BE2C (cell line): ENCODE measurements around the gene DNLZ.
A peak's percentile ranks its signal among the peaks of the same experiment; 100 is the strongest.

Source experiments
- DNase-seq: peaks from one replicate; pipeline ENCODE4 v3.0.0-alpha.2; 2020
- H3K27me3 ChIP-seq: fragments of 250-450 bp; sonication (Bioruptor Pico); 2 replicates; pipeline ENCODE4 v1.5.1; 2020; ENCODE audit warnings: mild to moderate bottlenecking
- H3K36me3 ChIP-seq: fragments of 250-450 bp; sonication (Bioruptor Pico); 2 replicates; pipeline ENCODE4 v1.5.1; 2020; ENCODE audit warnings: mild to moderate bottlenecking
- H3K4me1 ChIP-seq: fragments of 250-450 bp; sonication (Bioruptor Pico); 2 replicates; pipeline ENCODE4 v1.5.1; 2020
- H3K4me3 ChIP-seq: 2 replicates; pipeline ENCODE4 v1.5.1; 2011; ENCODE audit warnings: low read depth, low read length
- H3K9me3 ChIP-seq: fragments of 250-450 bp; sonication (Bioruptor Pico); 2 replicates; pipeline ENCODE4 v1.5.1; 2020
- CTCF ChIP-seq: IDR thresholded peaks from 2 replicates; pipeline ENCODE4 v1.5.1; 2012; ENCODE audit warnings: mild to moderate bottlenecking, low read depth, low read length

DNLZ gene

GRCh38 chr9:136344544-136345280, 18.8 kb downstream of the DNLZ start:
- H3K36me3 ChIP-seq: peaks cover 10% of the 10 kb centered on the region
- no peak overlapping the region for H3K4me3 ChIP-seq
- DNase-seq: no peak
- H3K27me3 ChIP-seq: no peaks in the 10 kb centered on the region
- H3K9me3 ChIP-seq: no peaks in the 10 kb centered on the region
- peaks cover 41% of the 10 kb centered on the region for H3K4me1 ChIP-seq
- no peak for TF ChIP-seq CTCF

- Histone ChIP-seq H3K36me3 (peaks cover 14% of the 10 kb centered on the region), H3K9me3 (no peaks in the 10 kb centered on the region), H3K27me3 (no peaks in the 10 kb centered on the region), H3K4me3 (no peak overlapping the region), H3K4me1 (peaks cover 39% of the 10 kb centered on the region)
- DNase-seq: no peak
- TF ChIP-seq CTCF: no peak
These were observed 19.7 kb downstream of the DNLZ start for GRCh38 chr9:136343884-136344269.

GRCh38 chr9:136343121-136343883, 20.2 kb downstream of the DNLZ start:
- peaks cover 19% of the 10 kb centered on the region for H3K36me3 ChIP-seq
- no peak for TF ChIP-seq CTCF
- H3K4me1 ChIP-seq: peaks cover 33% of the 10 kb centered on the region
- no peak for DNase-seq
- no peaks in the 10 kb centered on the region for H3K9me3 ChIP-seq
- no peaks in the 10 kb centered on the region for H3K27me3 ChIP-seq
- peak overlapping the region; percentile 22; the same call in 1 of the 2 replicates for H3K4me3 ChIP-seq

GRCh38 chr9:136342181-136343120, 21.1 kb downstream of the DNLZ start:
- peak; percentile 90 for DNase-seq
- peak; percentile 29; the same call in 1 of the 2 replicates for TF ChIP-seq CTCF
- H3K9me3 ChIP-seq: no peaks in the 10 kb centered on the region

GRCh38 chr9:136341769-136342168, 21.8 kb downstream of the DNLZ start:
- peaks cover 23% of the 10 kb centered on the region for H3K4me1 ChIP-seq
- H3K27me3 ChIP-seq: no peaks in the 10 kb centered on the region
- H3K4me3 ChIP-seq: no peak overlapping the region
- no peak for DNase-seq
- no peaks in the 10 kb centered on the region for H3K9me3 ChIP-seq
- H3K36me3 ChIP-seq: peaks cover 33% of the 10 kb centered on the region
- no peak for TF ChIP-seq CTCF

More at GRCh38 chr9:136342181-136343120, 21.1 kb downstream of the DNLZ start:
- Histone ChIP-seq H3K4me3 (peak overlapping the region; percentile 22), H3K36me3 (peaks cover 28% of the 10 kb centered on the region), H3K4me1 (peaks cover 25% of the 10 kb centered on the region), H3K27me3 (no peaks in the 10 kb centered on the region)
